ENCODE data around the gene ULK1.

DNA sequence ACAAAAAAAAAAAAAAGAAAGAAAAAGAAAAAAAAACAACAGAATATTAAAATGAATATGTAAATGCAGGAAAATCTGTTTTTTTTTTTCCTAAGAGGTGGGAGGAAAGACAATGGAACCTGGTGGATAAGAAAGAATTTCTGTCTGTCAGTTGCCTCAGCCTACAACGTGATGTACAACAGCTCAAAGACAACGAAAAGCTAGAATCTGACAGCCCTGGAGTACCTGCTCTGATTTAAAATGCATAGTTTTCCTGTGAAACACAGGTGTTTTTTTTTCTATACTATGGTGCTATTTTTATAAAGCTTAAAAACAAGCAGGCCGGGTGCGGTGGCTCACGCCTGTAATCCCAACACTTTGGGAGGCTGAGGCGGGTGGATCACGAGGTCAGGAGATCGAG is 30.0 kb upstream of the ULK1 start:
- TF ChIP-seq, protein P1, sequence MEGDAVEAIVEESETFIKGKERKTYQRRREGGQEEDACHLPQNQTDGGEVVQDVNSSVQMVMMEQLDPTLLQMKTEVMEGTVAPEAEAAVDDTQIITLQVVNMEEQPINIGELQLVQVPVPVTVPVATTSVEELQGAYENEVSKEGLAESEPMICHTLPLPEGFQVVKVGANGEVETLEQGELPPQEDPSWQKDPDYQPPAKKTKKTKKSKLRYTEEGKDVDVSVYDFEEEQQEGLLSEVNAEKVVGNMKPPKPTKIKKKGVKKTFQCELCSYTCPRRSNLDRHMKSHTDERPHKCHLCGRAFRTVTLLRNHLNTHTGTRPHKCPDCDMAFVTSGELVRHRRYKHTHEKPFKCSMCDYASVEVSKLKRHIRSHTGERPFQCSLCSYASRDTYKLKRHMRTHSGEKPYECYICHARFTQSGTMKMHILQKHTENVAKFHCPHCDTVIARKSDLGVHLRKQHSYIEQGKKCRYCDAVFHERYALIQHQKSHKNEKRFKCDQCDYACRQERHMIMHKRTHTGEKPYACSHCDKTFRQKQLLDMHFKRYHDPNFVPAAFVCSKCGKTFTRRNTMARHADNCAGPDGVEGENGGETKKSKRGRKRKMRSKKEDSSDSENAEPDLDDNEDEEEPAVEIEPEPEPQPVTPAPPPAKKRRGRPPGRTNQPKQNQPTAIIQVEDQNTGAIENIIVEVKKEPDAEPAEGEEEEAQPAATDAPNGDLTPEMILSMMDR (IDR thresholded peaks at IDR 0.05) = no peak
- TF ChIP-seq POLR2AphosphoS5 (IDR thresholded peaks at IDR 0.05; ENCODE audit: low read depth, low read length) = no peak
- TF ChIP-seq, protein P2, sequence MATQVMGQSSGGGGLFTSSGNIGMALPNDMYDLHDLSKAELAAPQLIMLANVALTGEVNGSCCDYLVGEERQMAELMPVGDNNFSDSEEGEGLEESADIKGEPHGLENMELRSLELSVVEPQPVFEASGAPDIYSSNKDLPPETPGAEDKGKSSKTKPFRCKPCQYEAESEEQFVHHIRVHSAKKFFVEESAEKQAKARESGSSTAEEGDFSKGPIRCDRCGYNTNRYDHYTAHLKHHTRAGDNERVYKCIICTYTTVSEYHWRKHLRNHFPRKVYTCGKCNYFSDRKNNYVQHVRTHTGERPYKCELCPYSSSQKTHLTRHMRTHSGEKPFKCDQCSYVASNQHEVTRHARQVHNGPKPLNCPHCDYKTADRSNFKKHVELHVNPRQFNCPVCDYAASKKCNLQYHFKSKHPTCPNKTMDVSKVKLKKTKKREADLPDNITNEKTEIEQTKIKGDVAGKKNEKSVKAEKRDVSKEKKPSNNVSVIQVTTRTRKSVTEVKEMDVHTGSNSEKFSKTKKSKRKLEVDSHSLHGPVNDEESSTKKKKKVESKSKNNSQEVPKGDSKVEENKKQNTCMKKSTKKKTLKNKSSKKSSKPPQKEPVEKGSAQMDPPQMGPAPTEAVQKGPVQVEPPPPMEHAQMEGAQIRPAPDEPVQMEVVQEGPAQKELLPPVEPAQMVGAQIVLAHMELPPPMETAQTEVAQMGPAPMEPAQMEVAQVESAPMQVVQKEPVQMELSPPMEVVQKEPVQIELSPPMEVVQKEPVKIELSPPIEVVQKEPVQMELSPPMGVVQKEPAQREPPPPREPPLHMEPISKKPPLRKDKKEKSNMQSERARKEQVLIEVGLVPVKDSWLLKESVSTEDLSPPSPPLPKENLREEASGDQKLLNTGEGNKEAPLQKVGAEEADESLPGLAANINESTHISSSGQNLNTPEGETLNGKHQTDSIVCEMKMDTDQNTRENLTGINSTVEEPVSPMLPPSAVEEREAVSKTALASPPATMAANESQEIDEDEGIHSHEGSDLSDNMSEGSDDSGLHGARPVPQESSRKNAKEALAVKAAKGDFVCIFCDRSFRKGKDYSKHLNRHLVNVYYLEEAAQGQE (IDR thresholded peaks at IDR 0.05; ENCODE audit: insufficient read depth in 1 of 2, low read depth in 2 of 2, low read length in 1 of 2) = no peak
- TF ChIP-seq SIN3A (IDR thresholded peaks at IDR 0.05; ENCODE audit: borderline replicate concordance, insufficient read depth, low read depth, low read length) = no peak
- no peak for TF ChIP-seq TCF7L2 (IDR thresholded peaks at IDR 0.05; ENCODE audit: low read depth, low read length)

All from Panc1 (cell line).